Measurements from ENCODE around the gene AWAT2. TPM values are rescaled to one million over a fixed set of nuclear protein-coding genes. Genes with fewer than 3 reads are reported as not detected.

AWAT2 gene
- total RNA-seq, 2 experiments from 2014 or later: not detected

- Mint-ChIP-seq H3K27ac (no peak overlapping the region), H3K9me3 (no peaks in the 10 kb centered on the region), H3K4me3 (no peak overlapping the region), H3K36me3 (ENCODE audit: low read depth) (no peaks in the 10 kb centered on the region), H3K27me3 (no peaks in the 10 kb centered on the region), H3K4me1 (ENCODE audit: low read depth) (no peaks in the 10 kb centered on the region)
- H3K27me3 ChIP-seq (ENCODE audit: control insufficient read depth in 1 of 2, insufficient read depth in 2 of 2, low read length in 2 of 2): no peaks in the 10 kb centered on the region
- ChIA-PET POLR2A (no interaction called here), CTCF (no interaction called here)
- ATAC-seq (ENCODE audit: poor library complexity) (no peak), DNase-seq (no peak)
- no peaks in the 10 kb centered on the region for H3K36me3 ChIP-seq (ENCODE audit: insufficient read depth, low read length)
- H3K4me3 ChIP-seq (ENCODE audit: low read length): no peak overlapping the region
- TF ChIP-seq CTCF (IDR thresholded peaks at IDR 0.05): no peak
- H3K4me1 ChIP-seq (ENCODE audit: insufficient read depth, low read length): no peaks in the 10 kb centered on the region
- intact Hi-C loops (cut with DNase I, micrococcal nuclease): no loop called here
- no peaks in the 10 kb centered on the region for H3K9me3 ChIP-seq (ENCODE audit: control insufficient read depth in 1 of 2, insufficient read depth in 1 of 2, low read length in 2 of 2)
- no peak overlapping the region for H3K27ac ChIP-seq (ENCODE audit: low read depth in 1 of 2, low read length in 2 of 2)
These were observed 29.6 kb upstream of the AWAT2 start for GRCh38 chrX:70079297-70079696.

- DNase-seq: no peak
- Mint-ChIP-seq H3K27me3 (no peaks in the 10 kb centered on the region), H3K4me3 (no peak overlapping the region), H3K36me3 (ENCODE audit: low read depth) (no peaks in the 10 kb centered on the region), H3K4me1 (ENCODE audit: low read depth) (no peaks in the 10 kb centered on the region), H3K27ac (no peak overlapping the region), H3K9me3 (no peaks in the 10 kb centered on the region)
- H3K4me1 ChIP-seq (ENCODE audit: insufficient read depth, low read length): no peaks in the 10 kb centered on the region
- no peak for TF ChIP-seq CTCF (IDR thresholded peaks at IDR 0.05)
- no peaks in the 10 kb centered on the region for H3K36me3 ChIP-seq (ENCODE audit: insufficient read depth, low read length)
- H3K27me3 ChIP-seq (ENCODE audit: control insufficient read depth in 1 of 2, insufficient read depth in 2 of 2, low read length in 2 of 2): no peaks in the 10 kb centered on the region
- no peak for ATAC-seq (ENCODE audit: poor library complexity)
- peaks cover 0 to 11% of the 10 kb centered on the region in 2 experiments for H3K9me3 ChIP-seq (ENCODE audit: control insufficient read depth in 1 of 2, insufficient read depth in 1 of 2, low read length in 2 of 2)
- no peak overlapping the region for H3K4me3 ChIP-seq (ENCODE audit: low read length)
- no peak overlapping the region for H3K27ac ChIP-seq (ENCODE audit: low read depth in 1 of 2, low read length in 2 of 2)
- ChIA-PET CTCF (no interaction called here), POLR2A (no interaction called here)
- intact Hi-C loops (cut with DNase I, micrococcal nuclease): no loop called here
These were observed 16.9 kb upstream of the AWAT2 start for GRCh38 chrX:70066646-70067045.

- Histone ChIP-seq H3K4me3 (ENCODE audit: low read length) (no peak overlapping the region), H3K4me1 (ENCODE audit: insufficient read depth, low read length) (no peaks in the 10 kb centered on the region), H3K9me3 (ENCODE audit: control insufficient read depth in 1 of 2, insufficient read depth in 1 of 2, low read length in 2 of 2) (peaks cover 0 to 11% of the 10 kb centered on the region in 2 experiments), H3K27ac (ENCODE audit: low read depth in 1 of 2, low read length in 2 of 2) (no peak overlapping the region), H3K36me3 (ENCODE audit: insufficient read depth, low read length) (no peaks in the 10 kb centered on the region), H3K27me3 (ENCODE audit: control insufficient read depth in 1 of 2, insufficient read depth in 2 of 2, low read length in 2 of 2) (no peaks in the 10 kb centered on the region)
- CTCF ChIA-PET: no interaction called here
- H3K9me3 Mint-ChIP-seq: no peaks in the 10 kb centered on the region
- no peaks in the 10 kb centered on the region for H3K36me3 Mint-ChIP-seq (ENCODE audit: low read depth)
- H3K4me3 Mint-ChIP-seq: no peak overlapping the region
- POLR2A ChIA-PET: no interaction called here
- DNase-seq: no peak
- H3K27me3 Mint-ChIP-seq: no peaks in the 10 kb centered on the region
- ATAC-seq (ENCODE audit: poor library complexity): no peak
- no peak overlapping the region for H3K27ac Mint-ChIP-seq
- no peak for TF ChIP-seq CTCF (IDR thresholded peaks at IDR 0.05)
- intact Hi-C loops (cut with DNase I, micrococcal nuclease): no loop called here
- no peaks in the 10 kb centered on the region for H3K4me1 Mint-ChIP-seq (ENCODE audit: low read depth)
These were observed 13.3 kb upstream of the AWAT2 start for GRCh38 chrX:70062961-70063550.
